H1 (cell line): ENCODE measurements around the gene GAK. TPM values are rescaled to one million over a fixed set of nuclear protein-coding genes. Genes with fewer than 3 reads are reported as not detected.

Experiments used
- RNF2 ChIP-seq: fragments of 200-900, 300-1000 bp; sonication (generic); IDR thresholded peaks from 2 replicates; pipeline ENCODE4 v1.7.1; 2016; ENCODE audit warnings: borderline replicate concordance, low read depth, mild to moderate bottlenecking, antibody characterized with exemption, low read length; ENCODE audit not compliant: poor library complexity, severe bottlenecking; ENCODE audit errors: missing control alignments
- polyA plus RNA-seq, 7 experiments: library from polyadenylated mRNA; depleted of rRNA in 3 of 7; stranded (reverse) in 5 of 7; unstranded in 2 of 7; fragments of >200 nt in 5 of 7; fragments of 200-250 nt in 2 of 7; gene quantifications; 1 replicate in 5 of 7; 2 replicates in 1 of 7; 4 replicates in 1 of 7; pipeline versions ENCODE4 v1.2.1 to v1.2.3, GENCODE V29; 2011 to 2013; ENCODE audit warnings: missing spikeins in 2 of 7, mixed read lengths in 2 of 7
- total RNA-seq: library from RNA; stranded (reverse); fragmentation: NEBNext Ultra II Directional; extraction: Animal tissue kit (Norgen Biotek cat#: 25700); gene quantifications from 2 replicates; pipeline ENCODE4 v1.2.1, GENCODE V29; 2021

GAK gene
- total and polyA plus RNA-seq, 2 of the 8 experiments (the other 6 are each of a cell fraction or from before 2014, with no cell fraction given), result 31.5 to 70.8 TPM

DNA sequence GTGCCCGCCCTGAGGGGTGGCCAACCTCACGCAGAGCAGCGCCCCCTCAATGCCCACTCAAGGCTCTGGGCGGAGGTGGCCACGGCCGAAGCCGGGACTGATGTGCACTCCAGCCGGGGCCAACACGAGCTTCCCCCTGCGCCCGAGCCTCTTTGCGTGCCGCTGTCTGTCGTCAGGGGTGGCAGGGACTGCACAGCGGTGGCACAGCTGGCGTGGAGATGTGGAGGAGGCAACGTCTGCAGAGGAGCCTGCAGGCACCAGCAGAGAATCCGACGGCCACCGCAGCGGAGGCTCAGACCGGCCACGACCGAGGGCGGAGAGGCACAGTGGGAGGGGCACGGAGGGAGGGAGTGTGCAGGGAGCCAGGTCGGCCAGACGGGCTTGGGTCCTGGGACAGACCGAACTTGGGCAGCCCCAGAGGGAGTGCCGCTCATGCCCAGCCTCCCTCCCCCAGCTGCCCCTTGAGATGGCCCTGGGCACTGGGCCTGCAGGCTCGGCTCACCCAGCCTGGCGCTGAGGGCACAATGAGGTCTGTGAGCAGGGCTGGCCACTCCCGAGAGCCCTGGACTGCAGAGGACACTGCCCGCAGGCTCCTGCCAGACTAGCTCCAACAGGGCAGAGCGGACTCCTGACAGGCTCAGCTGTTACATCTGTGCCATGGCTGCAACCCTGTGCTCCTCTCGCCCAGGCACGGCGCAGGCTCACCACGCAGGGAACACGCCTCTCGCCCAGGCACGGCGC is 59.7 kb downstream of the GAK start (continued):
- no peak for TF ChIP-seq RNF2
